Measurements from ENCODE around the gene COIL. TPM values are rescaled to one million over a fixed set of nuclear protein-coding genes. Genes with fewer than 3 reads are reported as not detected.
"Not testable (repeated sequence)": the region's sequence is repeated elsewhere in the genome, so short reads cannot be mapped to it uniquely, and the experiment has no call there.

The COIL gene
- total and polyA plus RNA-seq, 2 of the 13 experiments (the other 11 are each of a cell fraction or from before 2014, with no cell fraction given), result 8.1 to 29.4 TPM

GRCh38 chr17:56966338-56966737, 5.5 kb upstream of the COIL start:
- in situ Hi-C loops (cut with HindIII; ENCODE audit: extremely low pct_ligation_motif_present, low pct_unique_long_range_greater_than_20kb), result no loop called here
- H2AFZ ChIP-seq (ENCODE audit: low read length), result no peak overlapping the region

GRCh38 chr17:56965681-56966080, 4.8 kb upstream of the COIL start:
- in situ Hi-C loops (cut with HindIII; ENCODE audit: extremely low pct_ligation_motif_present, low pct_unique_long_range_greater_than_20kb); H3K27me3 ChIP-seq (ENCODE audit: control insufficient read depth in 1 of 2, insufficient read depth in 2 of 2, low read length in 2 of 2); H3K36me3 ChIP-seq (replicated peaks in 1 of 2; ENCODE audit: control insufficient read depth in 1 of 2, insufficient read depth in 2 of 2, low read length in 2 of 2); intact Hi-C loops (cut with micrococcal nuclease; ENCODE audit: unreplicated experiment); FAIRE-seq; H3K9ac ChIP-seq (ENCODE audit: insufficient read depth, low read depth, low read length); H4K20me1 ChIP-seq (ENCODE audit: insufficient read depth, low read length); BruUV-seq (replicated peaks); H2AFZ ChIP-seq (ENCODE audit: low read length); H3K79me2 ChIP-seq (ENCODE audit: insufficient read depth, low read length); H3K27ac ChIP-seq (ENCODE audit: extremely low read length, insufficient read depth, low read length); DNase-seq (ENCODE audit: low spot score); H3K9me3 ChIP-seq (ENCODE audit: low read length); CTCF ChIA-PET (ENCODE audit: low intra/inter-chr PET ratio, low total read pairs): not testable (repeated sequence)
- Histone ChIP-seq H3K4me2 (ENCODE audit: low read depth, low read length) (peak overlapping the region; percentile 52), H3K4me1 (ENCODE audit: insufficient read depth, low read length) (peaks cover 47% of the 10 kb centered on the region), H3K4me3 (replicated peaks in 1 of 3; ENCODE audit: insufficient read depth in 1 of 3, low read depth in 2 of 3, low read length in 3 of 3) (0 out of 6 replicates have a peak overlapping the region, but pooled peaks of 1 of the 3 experiments have one; percentile 1)
- 0 out of 2 replicates have a peak, but pooled peaks have one; percentile 27 for TF ChIP-seq SETDB1 (CRISPR knock-in tag; IDR thresholded peaks at IDR 0.05; ENCODE audit: borderline replicate concordance)
- TF ChIP-seq, protein P1, sequence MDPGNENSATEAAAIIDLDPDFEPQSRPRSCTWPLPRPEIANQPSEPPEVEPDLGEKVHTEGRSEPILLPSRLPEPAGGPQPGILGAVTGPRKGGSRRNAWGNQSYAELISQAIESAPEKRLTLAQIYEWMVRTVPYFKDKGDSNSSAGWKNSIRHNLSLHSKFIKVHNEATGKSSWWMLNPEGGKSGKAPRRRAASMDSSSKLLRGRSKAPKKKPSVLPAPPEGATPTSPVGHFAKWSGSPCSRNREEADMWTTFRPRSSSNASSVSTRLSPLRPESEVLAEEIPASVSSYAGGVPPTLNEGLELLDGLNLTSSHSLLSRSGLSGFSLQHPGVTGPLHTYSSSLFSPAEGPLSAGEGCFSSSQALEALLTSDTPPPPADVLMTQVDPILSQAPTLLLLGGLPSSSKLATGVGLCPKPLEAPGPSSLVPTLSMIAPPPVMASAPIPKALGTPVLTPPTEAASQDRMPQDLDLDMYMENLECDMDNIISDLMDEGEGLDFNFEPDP (CRISPR knock-in tag; conservative IDR thresholded peaks at IDR 0.05), result 0 out of 2 replicates have a peak, but pooled peaks have one; percentile 50
- TF ChIP-seq ZNF501 (CRISPR knock-in tag; IDR thresholded peaks at IDR 0.05), result 0 out of 2 replicates have a peak, but pooled peaks have one; percentile 14
- 0 out of 2 replicates have a peak, but pooled peaks have one; percentile 12 for TF ChIP-seq ZMYM3 (CRISPR knock-in tag; IDR thresholded peaks at IDR 0.05)
- ATAC-seq, result peak; percentile 46
- 6% methylated on average over 6 of the region's 6 CpGs for WGBS (ENCODE audit: low lambda C conversion rate)
- POLR2A ChIA-PET, result interaction anchor here (1.4 kb wide), 1 partner anchor 52 kb away, joined by 3 read pairs; the partner anchor contains the start of gene TRIM25

More at GRCh38 chr17:56966338-56966737, 5.5 kb upstream of the COIL start:
- H3K4me2 ChIP-seq (ENCODE audit: low read depth, low read length), result 0 out of 2 replicates have a peak overlapping the region, but pooled peaks have one; percentile 21
- H3K36me3 ChIP-seq (replicated peaks in 1 of 2; ENCODE audit: control insufficient read depth in 1 of 2, insufficient read depth in 2 of 2, low read length in 2 of 2), result no peaks in the 10 kb centered on the region
- WGBS (ENCODE audit: low lambda C conversion rate), result 30% methylated on average over 5 of the region's 5 CpGs
- TF ChIP-seq, protein P2, sequence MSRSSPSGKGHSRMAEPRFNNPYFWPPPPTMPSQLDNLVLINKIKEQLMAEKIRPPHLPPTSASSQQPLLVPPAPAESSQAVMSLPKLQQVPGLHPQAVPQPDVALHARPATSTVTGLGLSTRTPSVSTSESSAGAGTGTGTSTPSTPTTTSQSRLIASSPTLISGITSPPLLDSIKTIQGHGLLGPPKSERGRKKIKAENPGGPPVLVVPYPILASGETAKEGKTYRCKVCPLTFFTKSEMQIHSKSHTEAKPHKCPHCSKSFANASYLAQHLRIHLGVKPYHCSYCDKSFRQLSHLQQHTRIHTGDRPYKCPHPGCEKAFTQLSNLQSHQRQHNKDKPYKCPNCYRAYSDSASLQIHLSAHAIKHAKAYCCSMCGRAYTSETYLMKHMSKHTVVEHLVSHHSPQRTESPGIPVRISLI (CRISPR knock-in tag; IDR thresholded peaks at IDR 0.05; ENCODE audit: borderline replicate concordance), result no peak
- TF ChIP-seq MEIS1 (CRISPR knock-in tag; IDR thresholded peaks at IDR 0.05; ENCODE audit: borderline replicate concordance), result no peak
- ATAC-seq, result peak; percentile 61
- CTCF ChIA-PET (ENCODE audit: low intra/inter-chr PET ratio, low total read pairs), result no interaction called here
- H3K27me3 ChIP-seq (ENCODE audit: control insufficient read depth in 1 of 2, insufficient read depth in 2 of 2, low read length in 2 of 2), result no peaks in the 10 kb centered on the region; a peak in 1 of 5 replicates
- no peak overlapping the region for H3K9ac ChIP-seq (ENCODE audit: insufficient read depth, low read depth, low read length)
- FAIRE-seq, result no peak
- POLR2A ChIA-PET, result interaction anchor here (1.2 to 1.4 kb wide), 2 partner anchors 12 to 52 kb away, joined by 3 read pairs; partner anchors contain the start of genes SCPEP1 and TRIM25
- H4K20me1 ChIP-seq (ENCODE audit: insufficient read depth, low read length), result no peaks in the 10 kb centered on the region
- no peak overlapping the region for H3K4me3 ChIP-seq (replicated peaks in 1 of 3; ENCODE audit: insufficient read depth in 1 of 3, low read depth in 2 of 3, low read length in 3 of 3)
- H3K27ac ChIP-seq (ENCODE audit: extremely low read length, insufficient read depth, low read length), result no peak overlapping the region
- H3K79me2 ChIP-seq (ENCODE audit: insufficient read depth, low read length), result no peaks in the 10 kb centered on the region
- H3K9me3 ChIP-seq (ENCODE audit: low read length), result no peaks in the 10 kb centered on the region
- intact Hi-C loops (cut with micrococcal nuclease; ENCODE audit: unreplicated experiment), result no loop called here
- no TSS peak for BruUV-seq (replicated peaks)
- peaks cover 44% of the 10 kb centered on the region for H3K4me1 ChIP-seq (ENCODE audit: insufficient read depth, low read length)
- DNase-seq (ENCODE audit: low spot score), result no peak
